ENCODE results near the gene KLF7. TPM values are rescaled to one million over a fixed set of nuclear protein-coding genes. Genes with fewer than 3 reads are reported as not detected.

Gene KLF7
- total RNA-seq, 1 experiment from 2014 or later = 15.4 TPM

DNA sequence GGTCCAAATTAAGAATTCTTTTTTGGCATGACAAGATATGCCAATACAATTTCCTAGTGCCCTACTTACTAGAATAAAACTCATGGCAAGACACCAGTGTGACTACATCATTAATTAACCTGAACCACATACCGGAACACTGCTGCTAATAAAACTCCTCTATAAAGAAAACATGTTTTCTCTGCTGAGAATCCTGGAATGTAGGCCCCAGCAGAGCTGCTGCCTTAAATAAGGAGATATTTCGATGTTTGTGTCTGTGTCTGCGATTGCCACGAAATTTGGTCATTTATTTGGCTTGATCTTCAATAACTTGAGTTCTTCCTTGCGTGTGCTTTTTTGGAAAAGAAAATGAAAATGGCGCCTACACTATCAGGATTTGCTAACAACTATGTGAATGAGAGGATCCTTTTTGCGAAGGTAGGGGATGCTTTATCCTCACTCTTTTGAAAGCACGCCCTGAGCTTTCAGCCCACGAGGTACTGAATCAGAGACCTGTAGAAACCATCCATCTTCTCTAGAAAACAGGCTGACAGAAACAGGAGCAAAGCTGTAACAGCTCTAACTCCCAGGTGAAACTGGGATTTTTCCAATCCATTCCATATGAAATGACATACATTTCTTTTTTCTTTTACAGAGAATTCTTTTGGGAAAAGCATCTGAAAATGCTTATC is 27.0 kb downstream of the KLF7 start:
- ATAC-seq = no peak
- POLR2A ChIA-PET = no interaction called here
- CTCF ChIA-PET = no interaction called here

More for the DNA sequence above, 27.0 kb downstream of the KLF7 start:
- DNase-seq (ENCODE audit: low read depth, low spot score) = no peak
- Histone ChIP-seq H3K27ac (ENCODE audit: low read depth, low read length) (no peak overlapping the region), H3K4me2 (ENCODE audit: low read length) (no peak overlapping the region), H3K4me3 (replicated peaks in 1 of 2; ENCODE audit: low read depth in 1 of 2, low read length in 2 of 2) (no peak overlapping the region), H3K27me3 (ENCODE audit: insufficient read depth, low read length) (no peaks in the 10 kb centered on the region), H3K4me1 (ENCODE audit: control insufficient read depth in 1 of 2, insufficient read depth in 2 of 2, low read length in 2 of 2) (peaks cover 0 to 9% of the 10 kb centered on the region in 2 experiments; a peak in 3 of 4 replicates), H3K79me2 (ENCODE audit: insufficient read depth, low read length) (no peaks in the 10 kb centered on the region), H3K9ac (ENCODE audit: low read length) (no peak overlapping the region), H4K20me1 (ENCODE audit: insufficient read depth) (no peaks in the 10 kb centered on the region), H3K9me3 (ENCODE audit: control insufficient read depth in 1 of 2, insufficient read depth in 1 of 2, low read depth in 1 of 2, low read length in 2 of 2) (no peaks in the 10 kb centered on the region), H2AFZ (ENCODE audit: low read depth, low read length, poor library complexity, severe bottlenecking) (no peak overlapping the region), H3K9me2 (ENCODE audit: insufficient read depth) (no peaks in the 10 kb centered on the region), H3K36me3 (ENCODE audit: control insufficient read depth in 1 of 2, insufficient read depth in 2 of 2, low read length in 2 of 2) (no peaks in the 10 kb centered on the region)
- RAD21 ChIA-PET (ENCODE audit: low non-redundant PET in 1 of 2, low total read pairs in 2 of 2, uncharacterized antibody in 2 of 2, unreplicated experiment in 2 of 2) = no interaction called here
- no peak for TF ChIP-seq EZH2 (IDR thresholded peaks at IDR 0.05)
- no peak for TF ChIP-seq YY1 (IDR thresholded peaks at IDR 0.05; ENCODE audit: extremely low read depth, insufficient replicate concordance, low read depth, low read length)
- TF ChIP-seq, protein P1, sequence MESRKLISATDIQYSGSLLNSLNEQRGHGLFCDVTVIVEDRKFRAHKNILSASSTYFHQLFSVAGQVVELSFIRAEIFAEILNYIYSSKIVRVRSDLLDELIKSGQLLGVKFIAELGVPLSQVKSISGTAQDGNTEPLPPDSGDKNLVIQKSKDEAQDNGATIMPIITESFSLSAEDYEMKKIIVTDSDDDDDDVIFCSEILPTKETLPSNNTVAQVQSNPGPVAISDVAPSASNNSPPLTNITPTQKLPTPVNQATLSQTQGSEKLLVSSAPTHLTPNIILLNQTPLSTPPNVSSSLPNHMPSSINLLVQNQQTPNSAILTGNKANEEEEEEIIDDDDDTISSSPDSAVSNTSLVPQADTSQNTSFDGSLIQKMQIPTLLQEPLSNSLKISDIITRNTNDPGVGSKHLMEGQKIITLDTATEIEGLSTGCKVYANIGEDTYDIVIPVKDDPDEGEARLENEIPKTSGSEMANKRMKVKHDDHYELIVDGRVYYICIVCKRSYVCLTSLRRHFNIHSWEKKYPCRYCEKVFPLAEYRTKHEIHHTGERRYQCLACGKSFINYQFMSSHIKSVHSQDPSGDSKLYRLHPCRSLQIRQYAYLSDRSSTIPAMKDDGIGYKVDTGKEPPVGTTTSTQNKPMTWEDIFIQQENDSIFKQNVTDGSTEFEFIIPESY (IDR thresholded peaks at IDR 0.05; ENCODE audit: extremely low read depth, insufficient replicate concordance, low read length) = no peak
- no peak for TF ChIP-seq POLR2A (IDR thresholded peaks at IDR 0.05; ENCODE audit: borderline replicate concordance, extremely low read depth, insufficient read depth, insufficient read length)
- TF ChIP-seq ELF1 (IDR thresholded peaks at IDR 0.05; ENCODE audit: borderline replicate concordance, low read depth) = no peak
- TF ChIP-seq ZNF274 (IDR thresholded peaks at IDR 0.05; ENCODE audit: low read depth, low read length) = no peak
- no peak for TF ChIP-seq REST (IDR thresholded peaks at IDR 0.05; ENCODE audit: low read depth)
- TF ChIP-seq, protein P2, sequence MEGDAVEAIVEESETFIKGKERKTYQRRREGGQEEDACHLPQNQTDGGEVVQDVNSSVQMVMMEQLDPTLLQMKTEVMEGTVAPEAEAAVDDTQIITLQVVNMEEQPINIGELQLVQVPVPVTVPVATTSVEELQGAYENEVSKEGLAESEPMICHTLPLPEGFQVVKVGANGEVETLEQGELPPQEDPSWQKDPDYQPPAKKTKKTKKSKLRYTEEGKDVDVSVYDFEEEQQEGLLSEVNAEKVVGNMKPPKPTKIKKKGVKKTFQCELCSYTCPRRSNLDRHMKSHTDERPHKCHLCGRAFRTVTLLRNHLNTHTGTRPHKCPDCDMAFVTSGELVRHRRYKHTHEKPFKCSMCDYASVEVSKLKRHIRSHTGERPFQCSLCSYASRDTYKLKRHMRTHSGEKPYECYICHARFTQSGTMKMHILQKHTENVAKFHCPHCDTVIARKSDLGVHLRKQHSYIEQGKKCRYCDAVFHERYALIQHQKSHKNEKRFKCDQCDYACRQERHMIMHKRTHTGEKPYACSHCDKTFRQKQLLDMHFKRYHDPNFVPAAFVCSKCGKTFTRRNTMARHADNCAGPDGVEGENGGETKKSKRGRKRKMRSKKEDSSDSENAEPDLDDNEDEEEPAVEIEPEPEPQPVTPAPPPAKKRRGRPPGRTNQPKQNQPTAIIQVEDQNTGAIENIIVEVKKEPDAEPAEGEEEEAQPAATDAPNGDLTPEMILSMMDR (IDR thresholded peaks at IDR 0.05 in 2 of 3, conservative IDR thresholded peaks at IDR 0.05 in 1 of 3; ENCODE audit: borderline replicate concordance in 1 of 3, insufficient read depth in 1 of 3, low read depth in 2 of 3, low read length in 2 of 3) = no peak
- no peak for TF ChIP-seq JUND (IDR thresholded peaks at IDR 0.05)
- no peak for TF ChIP-seq EZH2phosphoT487 (IDR thresholded peaks at IDR 0.05; ENCODE audit: borderline replicate concordance)
- intact Hi-C loops (cut with micrococcal nuclease) = no loop called here
- no TSS peak for BruUV-seq (replicated peaks)
